ENCODE results near the gene GRID1.

DNA sequence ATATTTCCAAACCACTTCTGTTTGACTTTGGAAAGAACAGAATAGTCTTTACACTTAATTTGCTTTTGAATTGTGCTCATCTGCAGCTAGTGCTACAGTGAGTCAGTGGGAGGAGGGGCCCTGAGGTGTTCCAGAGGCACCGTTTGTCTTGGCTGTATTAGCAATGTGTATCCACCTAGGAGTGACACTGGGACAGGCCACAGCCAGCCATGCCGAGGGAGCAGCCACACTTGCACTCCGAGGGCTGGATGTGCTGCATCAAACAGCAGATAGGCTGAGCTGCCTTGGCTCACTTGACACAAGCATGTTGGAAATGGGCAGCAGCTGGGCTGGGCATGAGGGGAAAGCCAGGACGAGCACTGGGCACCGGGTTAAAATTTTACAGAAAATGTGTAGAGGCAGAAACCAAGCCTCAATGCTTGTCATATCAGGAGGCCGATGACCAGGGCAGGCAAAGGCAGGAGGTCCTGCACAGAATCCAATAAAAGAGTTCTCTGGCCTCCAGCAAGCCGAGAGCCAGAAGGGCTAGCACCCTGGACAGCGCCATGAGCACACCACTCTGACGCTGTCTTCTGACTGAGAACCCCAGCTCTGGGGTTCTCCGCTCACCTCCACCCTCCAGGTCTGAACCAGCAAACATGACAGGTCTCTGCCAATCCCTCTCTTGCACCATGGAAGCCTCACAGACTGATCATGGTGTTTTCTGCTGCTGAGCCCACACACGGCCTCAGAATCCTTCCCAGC lies 163.3 kb downstream of the GRID1 start:
- TF ChIP-seq POLR2AphosphoS5 (IDR thresholded peaks at IDR 0.05; ENCODE audit: borderline replicate concordance, low read depth, low read length) (no peak), FOXP2 (optimal IDR thresholded peaks at IDR 0.05; ENCODE audit: control extremely low read depth, extremely low read length, insufficient read depth) (no peak)
